H9 (cell line): ENCODE measurements around the gene TOR4A. TPM values are rescaled to one million over a fixed set of nuclear protein-coding genes. Genes with fewer than 3 reads are reported as not detected.
A peak's percentile ranks its signal among the peaks of the same experiment; 100 is the strongest.

Source experiments
- DNase-seq: peaks from one replicate; pipeline ENCODE4 v3.0.0-alpha.2; 2017
- H2AFZ ChIP-seq: one replicate; pipeline ENCODE4 v1.6.1; 2013; ENCODE audit warnings: mild to moderate bottlenecking, low read length, control low read depth, moderate library complexity
- H2AK5ac ChIP-seq: 2 replicates; pipeline ENCODE4 v1.6.1; 2013; ENCODE audit warnings: low read length, control low read depth, mixed read lengths; ENCODE audit not compliant: insufficient read length
- H2BK120ac ChIP-seq: one replicate; pipeline ENCODE4 v1.6.1; 2013; ENCODE audit warnings: low read depth, mild to moderate bottlenecking, low read length, control low read depth, inconsistent platforms; ENCODE audit not compliant: poor library complexity, severe bottlenecking
- H2BK12ac ChIP-seq: 2 replicates; pipeline ENCODE4 v1.6.1; 2013; ENCODE audit warnings: low read length, control low read depth, mixed read lengths, low read depth; ENCODE audit not compliant: insufficient read length
- H2BK15ac ChIP-seq: 2 replicates; pipeline ENCODE4 v1.6.1; 2013; ENCODE audit warnings: low read depth, low read length, control low read depth
- H2BK20ac ChIP-seq: one replicate; pipeline ENCODE4 v1.6.1; 2013; ENCODE audit warnings: low read depth, mild to moderate bottlenecking, low read length, control low read depth, inconsistent platforms; ENCODE audit not compliant: poor library complexity, severe bottlenecking
- H2BK5ac ChIP-seq: 2 replicates; pipeline ENCODE4 v1.6.1; 2013; ENCODE audit warnings: low read length, control low read depth, mixed read lengths; ENCODE audit not compliant: insufficient read length
- H3K14ac ChIP-seq: 2 replicates; pipeline ENCODE4 v1.6.1; 2013; ENCODE audit warnings: low read length, control low read depth; ENCODE audit not compliant: insufficient read depth
- H3K18ac ChIP-seq: 2 replicates; pipeline ENCODE4 v1.6.1; 2013; ENCODE audit warnings: low read depth, mild to moderate bottlenecking, mixed read lengths, low read length, control low read depth; ENCODE audit not compliant: insufficient read length
- H3K23ac ChIP-seq: 2 replicates; pipeline ENCODE4 v1.6.1; 2013; ENCODE audit warnings: low read length, control low read depth, mixed read lengths, low read depth; ENCODE audit not compliant: insufficient read length
- H3K23me2 ChIP-seq: 2 replicates; pipeline ENCODE4 v1.6.1; 2013; ENCODE audit warnings: low read depth, mild to moderate bottlenecking, mixed read lengths, low read length, control low read depth; ENCODE audit not compliant: insufficient read length, poor library complexity, severe bottlenecking
- H3K27ac ChIP-seq: 2 replicates; pipeline ENCODE4 v1.5.1; 2013; ENCODE audit warnings: low read length, control low read depth, mixed read lengths, low read depth; ENCODE audit not compliant: insufficient read length
- H3K27me3 ChIP-seq: 2 replicates; pipeline ENCODE4 v1.6.1; 2013; ENCODE audit warnings: low read length, control low read depth, inconsistent platforms; ENCODE audit not compliant: insufficient read depth
- H3K4ac ChIP-seq: 2 replicates; pipeline ENCODE4 v1.6.1; 2013; ENCODE audit warnings: low read depth, mild to moderate bottlenecking, control low read depth, inconsistent platforms, low read length, moderate library complexity
- H3K4me1 ChIP-seq: 2 replicates; pipeline ENCODE4 v1.6.1; 2013; ENCODE audit warnings: low read length, control low read depth, inconsistent platforms; ENCODE audit not compliant: insufficient read depth
- H3K4me2 ChIP-seq: 2 replicates; pipeline ENCODE4 v1.6.1; 2013; ENCODE audit warnings: low read length, control low read depth, mixed read lengths; ENCODE audit not compliant: insufficient read length, insufficient read depth
- H3K56ac ChIP-seq: 2 replicates; pipeline ENCODE4 v1.6.1; 2013; ENCODE audit warnings: low read depth, mild to moderate bottlenecking, mixed read lengths, low read length, control low read depth; ENCODE audit not compliant: insufficient read length
- H3K79me1 ChIP-seq: 2 replicates; pipeline ENCODE4 v1.6.1; 2013; ENCODE audit warnings: low read depth, mild to moderate bottlenecking, moderate library complexity, low read length, control low read depth, inconsistent platforms; ENCODE audit not compliant: insufficient read depth, poor library complexity, severe bottlenecking
- H3K79me2 ChIP-seq: 2 replicates; pipeline ENCODE4 v1.6.1; 2013; ENCODE audit warnings: low read length, control low read depth, inconsistent platforms; ENCODE audit not compliant: insufficient read depth
- H3K9ac ChIP-seq: 2 replicates; pipeline ENCODE4 v1.6.1; 2013; ENCODE audit warnings: low read length, control low read depth, mixed read lengths; ENCODE audit not compliant: insufficient read length; ENCODE audit errors: extremely low read depth
- H3K9me3 ChIP-seq: one replicate; pipeline ENCODE4 v1.6.1; 2013; ENCODE audit warnings: low read depth, low read length, inconsistent platforms; ENCODE audit not compliant: control insufficient read depth
- H3T11ph ChIP-seq: one replicate; pipeline ENCODE4 v1.6.1; 2013; ENCODE audit warnings: mild to moderate bottlenecking, low read length, control low read depth, inconsistent platforms
- H4K20me1 ChIP-seq: one replicate; pipeline ENCODE4 v1.6.1; 2013; ENCODE audit not compliant: control insufficient read depth, insufficient read length, insufficient read depth
- H4K5ac ChIP-seq: 2 replicates; pipeline ENCODE4 v1.6.1; 2013; ENCODE audit warnings: low read depth, mild to moderate bottlenecking, mixed read lengths, low read length, control low read depth; ENCODE audit not compliant: insufficient read length
- H4K8ac ChIP-seq: replicated peaks from 2 replicates; pipeline ENCODE4 v1.6.1; 2013; ENCODE audit warnings: low read length, control low read depth, mixed read lengths, low read depth; ENCODE audit not compliant: insufficient read length
- H4K91ac ChIP-seq: 2 replicates; pipeline ENCODE4 v1.6.1; 2013; ENCODE audit warnings: low read depth, mild to moderate bottlenecking, moderate library complexity, mixed read lengths, low read length, control low read depth; ENCODE audit not compliant: insufficient read length
- H3K27ac Mint-ChIP-seq, 3 experiments: 2 replicates in 2 of 3; 3 replicates in 1 of 3; pipeline ENCODE4 v1.8.0; 2020 to 2021; ENCODE audit warnings: mixed read lengths in 3 of 3, mild to moderate bottlenecking in 1 of 3, moderate library complexity in 1 of 3
- H3K27me3 Mint-ChIP-seq: 2 replicates; pipeline ENCODE4 v1.8.0; 2021; ENCODE audit warnings: low read depth, mild to moderate bottlenecking, moderate library complexity, mixed read lengths
- H3K36me3 Mint-ChIP-seq, 3 experiments: 2 replicates in 2 of 3; 3 replicates in 1 of 3; pipeline ENCODE4 v1.8.0; 2020 to 2021; ENCODE audit warnings: low read depth in 3 of 3, mixed read lengths in 3 of 3; ENCODE audit not compliant: insufficient read depth in 1 of 3
- H3K4me1 Mint-ChIP-seq, 2 experiments: 2 replicates each; pipeline ENCODE4 v1.8.0; 2020; ENCODE audit warnings: mixed read lengths in 2 of 2
- H3K4me3 Mint-ChIP-seq, 2 experiments: 2 replicates in 1 of 2; 3 replicates in 1 of 2; pipeline ENCODE4 v1.8.0; 2020 to 2021; ENCODE audit warnings: mild to moderate bottlenecking in 2 of 2, mixed read lengths in 2 of 2, moderate library complexity in 1 of 2
- H3K9me3 Mint-ChIP-seq, 2 experiments: 2 replicates in 1 of 2; 3 replicates in 1 of 2; pipeline ENCODE4 v1.8.0; 2020; ENCODE audit warnings: mild to moderate bottlenecking in 2 of 2, mixed read lengths in 2 of 2, moderate library complexity in 1 of 2
- WGBS: extraction: QIAGEN DNeasy Blood & Tissue Kit; methylation state at CpG from one replicate; pipeline ENCODE4 v1.1.7; 2013; ENCODE audit warnings: missing lambda C conversion rate, low lambda C conversion rate, mixed read lengths; ENCODE audit not compliant: insufficient read length; ENCODE audit errors: extremely low coverage; 5-methylcytosine and 5-hydroxymethylcytosine counted together
- total RNA-seq: library from RNA; stranded (reverse); gene quantifications from 2 replicates; pipeline ENCODE4 v1.2.1, GENCODE V29; 2021
- TF ChIP-seq, protein P1 (sequence below): fragments of 200-600 bp; sonication (generic); conservative IDR thresholded peaks from 3 replicates; pipeline ENCODE4 v1.8.0; 2021; ENCODE audit warnings: antibody characterized with exemption, mild to moderate bottlenecking

Gene TOR4A
- total RNA-seq, 1 experiment from 2014 or later = 6.2 TPM

DNA sequence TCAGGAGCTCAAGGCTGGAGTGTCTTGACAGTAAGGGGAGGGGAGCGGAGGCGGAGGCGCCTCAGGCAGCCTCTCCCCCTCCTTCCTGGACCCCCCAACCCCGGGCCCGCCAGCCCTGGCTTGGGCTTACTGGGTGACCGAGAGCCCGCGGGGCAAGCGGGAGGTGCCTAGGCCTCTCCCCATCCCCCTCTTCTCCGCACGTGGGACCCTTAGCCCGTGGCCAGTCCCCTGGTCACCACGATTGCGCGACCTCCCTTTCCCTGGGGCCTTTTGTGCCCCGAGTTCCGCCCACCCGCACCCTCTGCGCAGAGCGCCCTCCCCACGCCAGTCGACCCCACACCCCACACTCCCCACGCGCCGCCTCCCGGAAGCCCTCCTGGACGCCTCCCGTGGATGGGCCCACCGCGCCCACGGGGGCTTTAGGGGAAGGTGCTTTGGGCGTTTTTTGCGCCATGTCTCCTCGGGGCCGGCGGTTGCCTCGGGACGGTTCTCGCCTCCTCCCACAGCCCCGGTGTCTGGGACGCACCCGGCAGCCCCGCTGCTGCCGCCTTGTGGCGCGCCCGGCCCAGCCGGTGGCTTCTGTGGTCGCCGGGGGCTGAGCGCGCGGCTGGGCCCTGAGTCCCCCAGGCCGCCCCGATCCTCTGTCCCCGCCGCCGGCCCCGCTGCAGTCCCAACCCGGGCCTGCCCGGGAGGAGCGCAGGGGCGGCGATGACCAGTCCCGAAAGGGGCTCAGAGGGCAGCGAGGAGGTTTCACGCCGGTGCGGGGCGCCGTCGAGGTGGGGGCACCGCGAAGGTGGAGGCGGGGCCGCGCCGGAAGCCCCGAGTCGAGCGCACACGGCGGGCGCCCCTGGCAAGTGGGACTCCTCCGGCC, 3.2 kb downstream of the TOR4A start:
- H3K23me2 ChIP-seq = peaks cover 12% of the 10 kb centered on the region
- H2BK12ac ChIP-seq = no peak overlapping the region
- H3K14ac ChIP-seq = no peak overlapping the region; the same call in 1 of the 2 replicates
- H2AFZ ChIP-seq = no peak overlapping the region
- no peak overlapping the region for H2BK120ac ChIP-seq
- no peaks in the 10 kb centered on the region for H3K79me1 ChIP-seq
- no peak overlapping the region for H3T11ph ChIP-seq
- H3K27me3 ChIP-seq = no peaks in the 10 kb centered on the region
- no peak overlapping the region for H2AK5ac ChIP-seq
- no peak overlapping the region; the same call in 1 of the 2 replicates for H2BK15ac ChIP-seq
- Mint-ChIP-seq H3K9me3 (no peaks in the 10 kb centered on the region; a peak in 2 of 5 replicates), H3K27ac (no peak overlapping the region), H3K4me1 (peaks cover 10 to 14% of the 10 kb centered on the region in 2 experiments), H3K27me3 (peaks cover 16% of the 10 kb centered on the region), H3K4me3 (peak overlapping the region; percentile 24 to 46; a peak in 3 of 5 replicates), H3K36me3 (peaks cover 0 to 1% (median 0%) of the 10 kb centered on the region in 3 experiments; a peak in 1 of 7 replicates)
- no peak overlapping the region for H4K8ac ChIP-seq
- no peaks in the 10 kb centered on the region for H3K79me2 ChIP-seq
- H3K9ac ChIP-seq = no peak overlapping the region
- no CpG with 5 or more reads among the region's 85 CpGs for WGBS
- H3K9me3 ChIP-seq = no peaks in the 10 kb centered on the region
- no peaks in the 10 kb centered on the region for H3K4me1 ChIP-seq
- no peak overlapping the region for H4K91ac ChIP-seq
- H3K23ac ChIP-seq = no peak overlapping the region
- TF ChIP-seq, protein P1, sequence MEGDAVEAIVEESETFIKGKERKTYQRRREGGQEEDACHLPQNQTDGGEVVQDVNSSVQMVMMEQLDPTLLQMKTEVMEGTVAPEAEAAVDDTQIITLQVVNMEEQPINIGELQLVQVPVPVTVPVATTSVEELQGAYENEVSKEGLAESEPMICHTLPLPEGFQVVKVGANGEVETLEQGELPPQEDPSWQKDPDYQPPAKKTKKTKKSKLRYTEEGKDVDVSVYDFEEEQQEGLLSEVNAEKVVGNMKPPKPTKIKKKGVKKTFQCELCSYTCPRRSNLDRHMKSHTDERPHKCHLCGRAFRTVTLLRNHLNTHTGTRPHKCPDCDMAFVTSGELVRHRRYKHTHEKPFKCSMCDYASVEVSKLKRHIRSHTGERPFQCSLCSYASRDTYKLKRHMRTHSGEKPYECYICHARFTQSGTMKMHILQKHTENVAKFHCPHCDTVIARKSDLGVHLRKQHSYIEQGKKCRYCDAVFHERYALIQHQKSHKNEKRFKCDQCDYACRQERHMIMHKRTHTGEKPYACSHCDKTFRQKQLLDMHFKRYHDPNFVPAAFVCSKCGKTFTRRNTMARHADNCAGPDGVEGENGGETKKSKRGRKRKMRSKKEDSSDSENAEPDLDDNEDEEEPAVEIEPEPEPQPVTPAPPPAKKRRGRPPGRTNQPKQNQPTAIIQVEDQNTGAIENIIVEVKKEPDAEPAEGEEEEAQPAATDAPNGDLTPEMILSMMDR = peak; percentile 66
- peak; percentile 65 for DNase-seq
- H3K27ac ChIP-seq = no peak overlapping the region
- no peak overlapping the region for H3K18ac ChIP-seq
- H3K4me2 ChIP-seq = peak overlapping the region; percentile 38
- H2BK20ac ChIP-seq = no peak overlapping the region
- no peak overlapping the region for H3K4ac ChIP-seq
- no peak overlapping the region for H4K5ac ChIP-seq
- H3K56ac ChIP-seq = no peak overlapping the region
- H2BK5ac ChIP-seq = no peak overlapping the region
- no peaks in the 10 kb centered on the region for H4K20me1 ChIP-seq
